SK-N-SH treated with all-trans-retinoic acid at 6 μM for 48 hours (cell line): Measurements from ENCODE around the gene ACOXL.

Experiments used
- ATAC-seq: fragments of 200-7000 bp; cut with Tn5 transposase; 3 replicates; pipeline ENCODE4 v1.9.1; 2020; ENCODE audit warnings: mild to moderate bottlenecking, moderate library complexity
- ARNTL ChIP-seq: fragments of 450-650 bp; formaldehyde crosslinking; IDR thresholded peaks from 2 replicates; pipeline ENCODE4 v1.5.0; 2020; ENCODE audit warnings: low read depth, mild to moderate bottlenecking, moderate library complexity, borderline replicate concordance
- BACH2 ChIP-seq: fragments of 250-450 bp; sonication (Bioruptor Pico); IDR thresholded peaks from 2 replicates; pipeline ENCODE4 v1.9.0; 2021; ENCODE audit warnings: mild to moderate bottlenecking, borderline replicate concordance
- CSDC2 ChIP-seq: fragments of 250-450 bp; sonication (Bioruptor Pico); IDR thresholded peaks from 2 replicates; pipeline ENCODE4 v1.5.0; 2020; ENCODE audit warnings: mild to moderate bottlenecking, moderate library complexity
- ESRRG ChIP-seq: fragments of 250-450 bp; sonication (Bioruptor Pico); IDR thresholded peaks from 2 replicates; pipeline ENCODE4 v1.6.1; 2021; ENCODE audit warnings: mild to moderate bottlenecking
- ISL1 ChIP-seq: fragments of 250-450 bp; sonication (Bioruptor Pico); IDR thresholded peaks from 2 replicates; pipeline ENCODE4 v2.1.2; 2022; ENCODE audit warnings: mild to moderate bottlenecking, moderate library complexity
- OSR1 ChIP-seq: fragments of 250-450 bp; sonication (Bioruptor Pico); IDR thresholded peaks from 2 replicates; pipeline ENCODE4 v1.8.0; 2022; ENCODE audit warnings: moderate library complexity, mild to moderate bottlenecking, inconsistent platforms
- PPARA ChIP-seq: fragments of 250-450 bp; sonication (Bioruptor Pico); IDR thresholded peaks from 2 replicates; pipeline ENCODE4 v1.5.0; 2020; ENCODE audit warnings: mild to moderate bottlenecking, borderline replicate concordance
- RARB ChIP-seq: fragments of 250-450 bp; sonication (Bioruptor Pico); IDR thresholded peaks from 2 replicates; pipeline ENCODE4 v1.8.0; 2021; ENCODE audit warnings: mild to moderate bottlenecking, moderate library complexity
- SNAI2 ChIP-seq: fragments of 250-450 bp; sonication (Bioruptor Pico); IDR thresholded peaks from 2 replicates; pipeline ENCODE4 v1.5.0; 2020; ENCODE audit warnings: mild to moderate bottlenecking, moderate library complexity
- TCF4 ChIP-seq: fragments of 250-450 bp; sonication (Bioruptor Pico); IDR thresholded peaks from 2 replicates; pipeline ENCODE4 v1.8.0; 2021; ENCODE audit warnings: mild to moderate bottlenecking, moderate library complexity, borderline replicate concordance
- TOX ChIP-seq: fragments of 250-450 bp; sonication (Bioruptor Pico); IDR thresholded peaks from 2 replicates; pipeline ENCODE4 v1.8.0; 2021; ENCODE audit warnings: mild to moderate bottlenecking, moderate library complexity, borderline replicate concordance
- ZC3H10 ChIP-seq: fragments of 250-450 bp; sonication (Bioruptor Pico); IDR thresholded peaks from 2 replicates; pipeline ENCODE4 v1.5.1; 2021; ENCODE audit warnings: mild to moderate bottlenecking, moderate library complexity
- ZFP3 ChIP-seq: fragments of 250-450 bp; sonication (Bioruptor Pico); IDR thresholded peaks from 2 replicates; pipeline ENCODE4 v1.5.0; 2020; ENCODE audit warnings: mild to moderate bottlenecking, moderate library complexity
- ZFP30 ChIP-seq: fragments of 450-650 bp; formaldehyde crosslinking; IDR thresholded peaks from 2 replicates; pipeline ENCODE4 v1.5.0; 2022; ENCODE audit warnings: mild to moderate bottlenecking, moderate library complexity
- ZNF565 ChIP-seq: fragments of 450-650 bp; formaldehyde crosslinking; conservative IDR thresholded peaks from 2 replicates; pipeline ENCODE4 v1.5.0; 2020; ENCODE audit warnings: low read depth, mild to moderate bottlenecking, moderate library complexity
- ZNF70 ChIP-seq: fragments of 450-650 bp; formaldehyde crosslinking; IDR thresholded peaks from 2 replicates; pipeline ENCODE4 v1.5.0; 2020; ENCODE audit warnings: mild to moderate bottlenecking, moderate library complexity
- ZNF8 ChIP-seq: fragments of 450-650 bp; formaldehyde crosslinking; IDR thresholded peaks from 2 replicates; pipeline ENCODE4 v1.5.0; 2020; ENCODE audit warnings: mild to moderate bottlenecking, moderate library complexity
- TF ChIP-seq, protein P1 (sequence below): fragments of 250-450 bp; sonication (Bioruptor Pico); IDR thresholded peaks from 2 replicates; pipeline ENCODE4 v1.5.1; 2021; ENCODE audit warnings: mild to moderate bottlenecking, moderate library complexity
- TF ChIP-seq, protein P2 (sequence below): fragments of 250-450 bp; sonication (Bioruptor Pico); IDR thresholded peaks from 2 replicates; pipeline ENCODE4 v1.8.0; 2020; ENCODE audit warnings: mild to moderate bottlenecking, moderate library complexity, borderline replicate concordance
- TF ChIP-seq, protein P3 (sequence below): fragments of 250-450 bp; sonication (Bioruptor Pico); IDR thresholded peaks from 2 replicates; pipeline ENCODE4 v1.8.0; 2021; ENCODE audit warnings: low read depth, mild to moderate bottlenecking, moderate library complexity, borderline replicate concordance
- TF ChIP-seq, protein P4 (sequence below): fragments of 250-450 bp; sonication (Bioruptor Pico); IDR thresholded peaks from 2 replicates; pipeline ENCODE4 v1.5.1; 2020; ENCODE audit warnings: low read depth, mild to moderate bottlenecking, moderate library complexity
- TF ChIP-seq, protein P5 (sequence below): fragments of 250-450 bp; sonication (Bioruptor Pico); IDR thresholded peaks from 2 replicates; pipeline ENCODE4 v1.5.0; 2020; ENCODE audit warnings: mild to moderate bottlenecking, moderate library complexity

Gene ACOXL

DNA sequence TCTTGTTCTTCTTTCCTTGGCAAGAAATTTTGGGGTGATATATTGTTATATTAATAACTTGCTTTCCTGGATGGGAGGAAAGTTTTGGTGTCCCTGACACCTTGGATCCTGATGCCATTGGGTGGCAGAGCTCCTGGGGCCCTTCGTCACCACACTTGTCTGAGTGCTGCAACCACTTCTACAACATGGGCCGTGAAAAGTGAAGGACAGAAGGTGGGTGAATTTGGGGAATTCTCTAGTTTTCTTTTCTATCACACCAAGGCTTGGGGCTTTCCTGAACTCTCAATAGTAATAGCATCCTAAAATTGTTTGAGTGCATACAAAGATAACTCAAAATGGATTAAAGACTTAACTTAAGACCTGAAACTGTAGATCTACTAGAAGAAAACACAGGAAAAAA lies 10.0 kb downstream of the ACOXL start (continued):
- TF ChIP-seq, protein P1, sequence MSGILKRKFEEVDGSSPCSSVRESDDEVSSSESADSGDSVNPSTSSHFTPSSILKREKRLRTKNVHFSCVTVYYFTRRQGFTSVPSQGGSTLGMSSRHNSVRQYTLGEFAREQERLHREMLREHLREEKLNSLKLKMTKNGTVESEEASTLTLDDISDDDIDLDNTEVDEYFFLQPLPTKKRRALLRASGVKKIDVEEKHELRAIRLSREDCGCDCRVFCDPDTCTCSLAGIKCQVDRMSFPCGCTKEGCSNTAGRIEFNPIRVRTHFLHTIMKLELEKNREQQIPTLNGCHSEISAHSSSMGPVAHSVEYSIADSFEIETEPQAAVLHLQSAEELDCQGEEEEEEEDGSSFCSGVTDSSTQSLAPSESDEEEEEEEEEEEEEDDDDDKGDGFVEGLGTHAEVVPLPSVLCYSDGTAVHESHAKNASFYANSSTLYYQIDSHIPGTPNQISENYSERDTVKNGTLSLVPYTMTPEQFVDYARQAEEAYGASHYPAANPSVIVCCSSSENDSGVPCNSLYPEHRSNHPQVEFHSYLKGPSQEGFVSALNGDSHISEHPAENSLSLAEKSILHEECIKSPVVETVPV (CRISPR knock-in tag): no peak
- TF ChIP-seq TCF4 (CRISPR knock-in tag): no peak
- TF ChIP-seq OSR1 (CRISPR knock-in tag): no peak
- no peak for TF ChIP-seq PPARA
- no peak for TF ChIP-seq ZC3H10 (CRISPR knock-in tag)
- no peak for TF ChIP-seq CSDC2 (CRISPR knock-in tag)

DNA sequence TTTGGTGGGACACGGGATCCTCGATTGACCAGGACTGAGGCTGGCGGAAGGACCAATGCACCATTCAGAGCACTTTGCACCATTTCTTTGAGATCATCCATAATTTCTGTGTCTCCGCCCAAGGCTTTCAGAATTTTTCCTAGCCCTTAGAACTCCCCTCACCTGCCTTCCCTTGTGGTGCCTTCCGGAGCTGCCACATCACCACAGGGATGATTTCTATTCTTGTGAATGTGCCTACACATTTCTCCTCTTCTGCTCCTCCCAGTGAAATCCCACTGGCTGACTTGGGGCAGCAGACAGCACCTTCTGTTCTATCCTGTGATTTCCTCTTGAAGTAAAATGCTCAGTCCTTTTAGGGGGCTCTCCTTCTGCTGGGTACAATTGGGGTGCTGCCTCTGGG lies 11.2 kb downstream of the ACOXL start:
- no peak for ATAC-seq
- no peak for TF ChIP-seq ZNF565
- TF ChIP-seq ISL1: no peak
- no peak for TF ChIP-seq ZFP3 (CRISPR knock-in tag)
- no peak for TF ChIP-seq ESRRG
- TF ChIP-seq ZFP30 (CRISPR knock-in tag): no peak
- TF ChIP-seq, protein P2, sequence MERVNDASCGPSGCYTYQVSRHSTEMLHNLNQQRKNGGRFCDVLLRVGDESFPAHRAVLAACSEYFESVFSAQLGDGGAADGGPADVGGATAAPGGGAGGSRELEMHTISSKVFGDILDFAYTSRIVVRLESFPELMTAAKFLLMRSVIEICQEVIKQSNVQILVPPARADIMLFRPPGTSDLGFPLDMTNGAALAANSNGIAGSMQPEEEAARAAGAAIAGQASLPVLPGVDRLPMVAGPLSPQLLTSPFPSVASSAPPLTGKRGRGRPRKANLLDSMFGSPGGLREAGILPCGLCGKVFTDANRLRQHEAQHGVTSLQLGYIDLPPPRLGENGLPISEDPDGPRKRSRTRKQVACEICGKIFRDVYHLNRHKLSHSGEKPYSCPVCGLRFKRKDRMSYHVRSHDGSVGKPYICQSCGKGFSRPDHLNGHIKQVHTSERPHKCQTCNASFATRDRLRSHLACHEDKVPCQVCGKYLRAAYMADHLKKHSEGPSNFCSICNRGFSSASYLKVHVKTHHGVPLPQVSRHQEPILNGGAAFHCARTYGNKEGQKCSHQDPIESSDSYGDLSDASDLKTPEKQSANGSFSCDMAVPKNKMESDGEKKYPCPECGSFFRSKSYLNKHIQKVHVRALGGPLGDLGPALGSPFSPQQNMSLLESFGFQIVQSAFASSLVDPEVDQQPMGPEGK (CRISPR knock-in tag): no peak
- TF ChIP-seq, protein P3, sequence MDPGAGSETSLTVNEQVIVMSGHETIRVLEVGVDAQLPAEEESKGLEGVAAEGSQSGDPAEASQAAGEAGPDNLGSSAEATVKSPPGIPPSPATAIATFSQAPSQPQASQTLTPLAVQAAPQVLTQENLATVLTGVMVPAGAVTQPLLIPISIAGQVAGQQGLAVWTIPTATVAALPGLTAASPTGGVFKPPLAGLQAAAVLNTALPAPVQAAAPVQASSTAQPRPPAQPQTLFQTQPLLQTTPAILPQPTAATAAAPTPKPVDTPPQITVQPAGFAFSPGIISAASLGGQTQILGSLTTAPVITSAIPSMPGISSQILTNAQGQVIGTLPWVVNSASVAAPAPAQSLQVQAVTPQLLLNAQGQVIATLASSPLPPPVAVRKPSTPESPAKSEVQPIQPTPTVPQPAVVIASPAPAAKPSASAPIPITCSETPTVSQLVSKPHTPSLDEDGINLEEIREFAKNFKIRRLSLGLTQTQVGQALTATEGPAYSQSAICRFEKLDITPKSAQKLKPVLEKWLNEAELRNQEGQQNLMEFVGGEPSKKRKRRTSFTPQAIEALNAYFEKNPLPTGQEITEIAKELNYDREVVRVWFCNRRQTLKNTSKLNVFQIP (CRISPR knock-in tag): no peak
- TF ChIP-seq PPARA: no peak
- no peak for TF ChIP-seq SNAI2
- no peak for TF ChIP-seq RARB (CRISPR knock-in tag)
- TF ChIP-seq, protein P4, sequence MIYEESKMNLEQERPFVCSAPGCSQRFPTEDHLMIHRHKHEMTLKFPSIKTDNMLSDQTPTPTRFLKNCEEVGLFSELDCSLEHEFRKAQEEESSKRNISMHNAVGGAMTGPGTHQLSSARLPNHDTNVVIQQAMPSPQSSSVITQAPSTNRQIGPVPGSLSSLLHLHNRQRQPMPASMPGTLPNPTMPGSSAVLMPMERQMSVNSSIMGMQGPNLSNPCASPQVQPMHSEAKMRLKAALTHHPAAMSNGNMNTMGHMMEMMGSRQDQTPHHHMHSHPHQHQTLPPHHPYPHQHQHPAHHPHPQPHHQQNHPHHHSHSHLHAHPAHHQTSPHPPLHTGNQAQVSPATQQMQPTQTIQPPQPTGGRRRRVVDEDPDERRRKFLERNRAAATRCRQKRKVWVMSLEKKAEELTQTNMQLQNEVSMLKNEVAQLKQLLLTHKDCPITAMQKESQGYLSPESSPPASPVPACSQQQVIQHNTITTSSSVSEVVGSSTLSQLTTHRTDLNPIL: no peak
- TF ChIP-seq, all 23 proteins: peak for 0

DNA sequence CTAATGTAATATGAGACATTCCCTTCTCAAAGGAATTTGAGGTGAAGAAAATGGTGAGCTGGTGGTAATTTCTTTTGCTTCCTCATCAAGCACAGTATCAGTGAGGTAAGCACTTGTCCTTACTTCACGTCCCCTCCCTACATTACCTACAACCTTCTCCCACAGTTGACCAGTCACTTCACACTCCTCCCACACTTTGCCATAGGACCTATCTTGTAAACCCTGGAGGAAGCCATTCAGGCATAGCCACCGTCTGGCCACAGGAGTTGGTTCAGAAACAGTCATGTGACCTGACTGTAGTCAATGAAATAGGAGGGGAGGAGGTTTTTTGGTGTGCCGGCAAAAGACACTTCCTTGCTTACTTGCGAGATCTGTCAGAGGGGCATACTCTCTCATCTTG lies 12.1 kb downstream of the ACOXL start:
- TF ChIP-seq SNAI2 (no peak), BACH2 (CRISPR knock-in tag) (no peak), PPARA (no peak), ZNF70 (CRISPR knock-in tag) (no peak), ZNF565 (no peak), TOX (CRISPR knock-in tag) (no peak), ZFP30 (CRISPR knock-in tag) (no peak), ISL1 (no peak), TCF4 (CRISPR knock-in tag) (no peak), ZNF8 (CRISPR knock-in tag) (no peak), ZC3H10 (CRISPR knock-in tag) (no peak), ARNTL (no peak), ESRRG (no peak)
- TF ChIP-seq, protein P3 (CRISPR knock-in tag): no peak
- TF ChIP-seq, protein P4: no peak
- TF ChIP-seq, protein P2 (CRISPR knock-in tag): no peak
- TF ChIP-seq, protein P5, sequence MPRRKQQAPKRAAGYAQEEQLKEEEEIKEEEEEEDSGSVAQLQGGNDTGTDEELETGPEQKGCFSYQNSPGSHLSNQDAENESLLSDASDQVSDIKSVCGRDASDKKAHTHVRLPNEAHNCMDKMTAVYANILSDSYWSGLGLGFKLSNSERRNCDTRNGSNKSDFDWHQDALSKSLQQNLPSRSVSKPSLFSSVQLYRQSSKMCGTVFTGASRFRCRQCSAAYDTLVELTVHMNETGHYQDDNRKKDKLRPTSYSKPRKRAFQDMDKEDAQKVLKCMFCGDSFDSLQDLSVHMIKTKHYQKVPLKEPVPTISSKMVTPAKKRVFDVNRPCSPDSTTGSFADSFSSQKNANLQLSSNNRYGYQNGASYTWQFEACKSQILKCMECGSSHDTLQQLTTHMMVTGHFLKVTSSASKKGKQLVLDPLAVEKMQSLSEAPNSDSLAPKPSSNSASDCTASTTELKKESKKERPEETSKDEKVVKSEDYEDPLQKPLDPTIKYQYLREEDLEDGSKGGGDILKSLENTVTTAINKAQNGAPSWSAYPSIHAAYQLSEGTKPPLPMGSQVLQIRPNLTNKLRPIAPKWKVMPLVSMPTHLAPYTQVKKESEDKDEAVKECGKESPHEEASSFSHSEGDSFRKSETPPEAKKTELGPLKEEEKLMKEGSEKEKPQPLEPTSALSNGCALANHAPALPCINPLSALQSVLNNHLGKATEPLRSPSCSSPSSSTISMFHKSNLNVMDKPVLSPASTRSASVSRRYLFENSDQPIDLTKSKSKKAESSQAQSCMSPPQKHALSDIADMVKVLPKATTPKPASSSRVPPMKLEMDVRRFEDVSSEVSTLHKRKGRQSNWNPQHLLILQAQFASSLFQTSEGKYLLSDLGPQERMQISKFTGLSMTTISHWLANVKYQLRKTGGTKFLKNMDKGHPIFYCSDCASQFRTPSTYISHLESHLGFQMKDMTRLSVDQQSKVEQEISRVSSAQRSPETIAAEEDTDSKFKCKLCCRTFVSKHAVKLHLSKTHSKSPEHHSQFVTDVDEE (CRISPR knock-in tag): no peak
- ATAC-seq: no peak
